Measurements from ENCODE around the gene TRIM47.
A peak's percentile ranks its signal among the peaks of the same experiment; 100 is the strongest.
"Not testable (repeated sequence)": the region's sequence is repeated elsewhere in the genome, so short reads cannot be mapped to it uniquely, and the experiment has no call there.

The TRIM47 gene

GRCh38 chr17:75893305-75894048, 15.1 kb upstream of the TRIM47 start:
- no peak for DNase-seq (ENCODE audit: extremely low spot score, insufficient read length, low read depth)
- FAIRE-seq: no peak

GRCh38 chr17:75892556-75893224, 14.3 kb upstream of the TRIM47 start:
- FAIRE-seq (no peak), DNase-seq (ENCODE audit: extremely low spot score, insufficient read length, low read depth) (no peak)

- DNase-seq (ENCODE audit: extremely low spot score, insufficient read length, low read depth) (no peak), FAIRE-seq (no peak)
Measured at GRCh38 chr17:75891605-75892555, 13.5 kb upstream of the TRIM47 start.

GRCh38 chr17:75891022-75891604, 12.7 kb upstream of the TRIM47 start:
- no peak for FAIRE-seq
- no peak for DNase-seq (ENCODE audit: extremely low spot score, insufficient read length, low read depth)

- FAIRE-seq (no peak), DNase-seq (ENCODE audit: extremely low spot score, insufficient read length, low read depth) (no peak)
Measured at GRCh38 chr17:75889454-75889853, 11.1 kb upstream of the TRIM47 start.

- no peak for DNase-seq (ENCODE audit: extremely low spot score, insufficient read length, low read depth)
- no peak for FAIRE-seq
Measured at GRCh38 chr17:75888484-75888883, 10.1 kb upstream of the TRIM47 start.

GRCh38 chr17:75885860-75886259, 7.5 kb upstream of the TRIM47 start:
- DNase-seq (ENCODE audit: extremely low spot score, insufficient read length, low read depth); FAIRE-seq: not testable (repeated sequence)

- DNase-seq (ENCODE audit: extremely low spot score, insufficient read length, low read depth) (no peak), FAIRE-seq (no peak)
Measured at GRCh38 chr17:75885431-75885830, 7.0 kb upstream of the TRIM47 start.

- DNase-seq (ENCODE audit: extremely low spot score, insufficient read length, low read depth): no peak
- FAIRE-seq: no peak
Measured at GRCh38 chr17:75881678-75882454, 3.5 kb upstream of the TRIM47 start.

- DNase-seq (ENCODE audit: extremely low spot score, insufficient read length, low read depth) (no peak), FAIRE-seq (no peak)
Measured at GRCh38 chr17:75880266-75880665, 1.9 kb upstream of the TRIM47 start.

GRCh38 chr17:75877752-75878173, 618 bp downstream of the TRIM47 start:
- peak; percentile 26 for FAIRE-seq
- no peak for DNase-seq (ENCODE audit: extremely low spot score, insufficient read length, low read depth)

- FAIRE-seq: no peak
- DNase-seq (ENCODE audit: extremely low spot score, insufficient read length, low read depth): no peak
Measured at GRCh38 chr17:75876938-75877751, 1.2 kb downstream of the TRIM47 start.

GRCh38 chr17:75876190-75876937, 2.0 kb downstream of the TRIM47 start:
- no peak for DNase-seq (ENCODE audit: extremely low spot score, insufficient read length, low read depth)
- peak; percentile 9 for FAIRE-seq

- FAIRE-seq: no peak
- no peak for DNase-seq (ENCODE audit: extremely low spot score, insufficient read length, low read depth)
Measured at GRCh38 chr17:75875940-75876189, 2.5 kb downstream of the TRIM47 start.

- FAIRE-seq (no peak), DNase-seq (ENCODE audit: extremely low spot score, insufficient read length, low read depth) (no peak)
Measured at GRCh38 chr17:75875182-75875939, 3.0 kb downstream of the TRIM47 start.

GRCh38 chr17:75874323-75875181, 3.8 kb downstream of the TRIM47 start:
- FAIRE-seq: no peak
- DNase-seq (ENCODE audit: extremely low spot score, insufficient read length, low read depth): no peak
